HG03354 (cell line): ENCODE data around the gene TUBA3D.
"Not testable (repeated sequence)": the region's sequence is repeated elsewhere in the genome, so short reads cannot be mapped to it uniquely, and the experiment has no call there.

ENCODE experiments used
- ATAC-seq: cut with Tn5 transposase; IDR thresholded peaks from one replicate; pipeline ENCODE4 v1.9.1; 2021; ENCODE audit warnings: mild to moderate bottlenecking; ENCODE audit not compliant: unreplicated experiment, poor library complexity, severe bottlenecking

Gene TUBA3D

DNA sequence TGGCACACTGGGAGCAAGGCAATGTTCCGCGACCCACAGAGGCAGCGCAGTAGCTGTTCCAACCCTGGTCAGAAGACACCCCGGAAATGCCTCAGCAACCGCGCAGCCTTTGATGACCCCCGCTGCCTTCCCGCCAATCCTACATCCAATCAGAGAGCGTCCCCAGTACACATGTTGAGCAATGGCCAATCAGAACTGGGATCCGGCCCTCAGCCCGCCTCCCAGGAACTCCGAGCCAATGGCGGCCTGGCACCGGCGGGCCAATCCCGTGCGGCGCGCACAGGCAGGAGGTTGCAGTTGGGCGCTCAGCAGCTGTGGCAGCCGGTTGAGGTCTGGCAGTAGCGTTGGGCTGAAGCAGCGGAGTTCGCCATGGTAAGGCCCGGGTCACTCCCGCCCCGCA, at the start of gene TUBA3D:
Gene TUBA3D, plus strand, starts transcription at position 289 of the 400 bp plus-strand sequence. Its CDS starts 81 bp downstream, at position 370.
- no peak for ATAC-seq

DNA sequence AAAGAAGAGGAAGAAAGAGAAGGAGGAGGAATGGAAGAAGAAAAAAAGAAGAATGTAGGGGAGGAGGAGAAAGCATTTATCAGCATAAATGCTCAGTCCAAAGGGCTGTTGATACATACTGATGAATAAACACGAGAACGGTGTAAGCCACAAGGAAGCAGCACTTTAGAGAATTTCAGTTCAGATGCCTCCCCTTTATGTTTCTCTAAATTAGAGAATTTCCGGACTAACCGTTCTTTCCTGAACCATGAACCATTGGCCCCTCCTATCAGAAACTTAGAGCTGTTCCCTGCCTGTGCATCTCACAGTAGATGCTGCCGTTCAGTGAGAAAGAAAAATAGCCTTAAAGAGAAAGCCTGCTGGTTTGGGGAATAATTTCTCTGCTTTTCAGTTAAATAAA, 49.2 kb upstream of the TUBA3D start:
- ATAC-seq = no peak

DNA sequence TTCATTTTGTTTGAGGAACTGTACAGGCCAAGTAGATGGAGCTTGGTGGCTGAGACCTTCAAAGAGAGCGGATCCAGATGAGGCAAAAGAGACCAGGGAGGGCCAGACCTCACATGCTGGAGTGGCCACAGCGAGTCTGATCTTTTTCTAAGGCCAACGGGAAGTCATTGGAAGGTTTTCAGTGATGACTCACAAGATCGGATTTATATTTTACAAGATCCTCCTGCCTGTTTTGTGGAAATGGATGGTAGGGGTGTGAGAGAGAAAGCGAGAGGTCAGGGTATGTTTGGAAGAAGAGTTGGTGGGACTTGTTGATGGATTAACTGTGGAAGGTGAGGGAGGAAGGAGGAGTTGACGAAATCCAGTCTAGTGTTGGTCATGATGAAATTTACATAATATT, 44.6 kb upstream of the TUBA3D start:
- ATAC-seq = no peak

DNA sequence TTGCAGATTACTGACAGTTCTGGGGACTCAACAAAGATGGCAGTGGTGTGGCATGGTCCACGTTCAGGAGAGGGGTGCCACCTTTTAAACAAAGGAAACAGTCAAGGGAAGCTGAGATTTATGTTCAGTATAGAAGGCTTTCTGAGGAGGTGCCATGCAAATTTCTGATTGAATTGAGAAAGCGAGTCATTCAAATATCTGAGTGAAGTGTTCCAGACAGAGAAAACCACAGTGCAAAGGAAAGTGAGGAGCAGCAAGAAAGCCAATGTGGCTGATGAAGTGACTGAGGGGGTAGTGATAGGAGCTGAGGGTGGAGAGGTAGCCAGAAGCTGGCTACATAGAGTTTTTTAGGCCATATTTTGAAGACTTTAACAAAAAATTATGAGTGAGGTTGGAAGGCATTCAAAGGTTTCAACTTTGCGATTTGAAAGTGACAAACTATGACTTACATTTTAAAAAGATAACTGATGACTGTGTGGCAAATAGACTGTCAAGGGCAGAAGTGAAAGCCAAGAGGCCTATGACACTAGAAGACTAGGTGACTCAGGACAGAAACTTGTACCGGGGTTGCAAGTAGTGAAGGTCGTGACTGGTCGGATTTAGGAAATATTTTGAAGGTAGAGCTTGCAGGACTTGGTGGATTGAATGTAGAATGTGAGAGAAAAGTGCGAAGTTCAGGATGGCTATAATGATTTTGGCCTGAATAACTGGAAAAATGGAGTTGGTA, 35.0 kb upstream of the TUBA3D start:
- ATAC-seq = not testable (repeated sequence)

DNA sequence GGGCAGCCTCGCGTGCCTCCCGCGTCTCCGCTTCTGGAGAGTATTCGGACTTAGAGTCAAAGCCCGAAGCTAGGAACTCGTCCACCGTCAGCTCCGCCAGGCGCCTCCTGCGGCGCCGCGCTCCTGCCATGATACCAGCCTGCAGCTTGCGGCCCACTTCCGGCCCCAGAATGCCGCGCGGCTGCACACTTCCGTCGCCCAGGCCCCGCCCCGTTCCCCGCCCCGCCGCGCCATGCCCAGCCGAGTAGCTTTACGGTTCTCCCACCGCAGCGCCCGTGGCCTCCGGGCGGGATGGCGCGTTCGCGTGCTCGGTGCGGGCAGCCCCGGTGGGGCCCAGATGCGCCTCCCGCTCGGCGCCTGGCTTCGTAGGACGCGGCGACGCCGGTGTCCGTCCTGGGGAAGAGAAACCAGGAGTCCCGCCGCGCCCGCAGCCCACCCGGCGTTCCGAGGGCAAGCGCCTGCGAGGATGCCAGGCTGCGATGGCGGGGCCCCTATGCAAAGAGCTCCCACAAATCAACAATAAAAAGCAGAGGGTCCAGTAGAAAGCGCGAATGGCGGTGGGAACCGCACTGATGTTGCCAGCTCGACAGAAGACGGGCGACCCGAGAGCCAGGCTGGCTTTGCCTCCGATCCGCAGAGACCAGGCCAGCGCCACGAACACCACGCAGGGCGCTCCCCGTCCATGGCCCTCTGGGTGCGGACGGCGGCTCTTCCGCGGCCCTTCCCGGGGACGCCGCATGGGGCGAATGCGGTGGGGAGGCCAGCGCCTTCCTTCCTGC, 31.0 kb upstream of the TUBA3D start:
- not testable (repeated sequence) for ATAC-seq

GRCh38 chr2:131445515-131445797, 30.5 kb upstream of the TUBA3D start:
- not testable (repeated sequence) for ATAC-seq

- ATAC-seq = no peak
Measured at GRCh38 chr2:131445896-131446295, 30.0 kb upstream of the TUBA3D start.

- not testable (repeated sequence) for ATAC-seq
Measured at GRCh38 chr2:131447981-131448380, 27.9 kb upstream of the TUBA3D start.

DNA sequence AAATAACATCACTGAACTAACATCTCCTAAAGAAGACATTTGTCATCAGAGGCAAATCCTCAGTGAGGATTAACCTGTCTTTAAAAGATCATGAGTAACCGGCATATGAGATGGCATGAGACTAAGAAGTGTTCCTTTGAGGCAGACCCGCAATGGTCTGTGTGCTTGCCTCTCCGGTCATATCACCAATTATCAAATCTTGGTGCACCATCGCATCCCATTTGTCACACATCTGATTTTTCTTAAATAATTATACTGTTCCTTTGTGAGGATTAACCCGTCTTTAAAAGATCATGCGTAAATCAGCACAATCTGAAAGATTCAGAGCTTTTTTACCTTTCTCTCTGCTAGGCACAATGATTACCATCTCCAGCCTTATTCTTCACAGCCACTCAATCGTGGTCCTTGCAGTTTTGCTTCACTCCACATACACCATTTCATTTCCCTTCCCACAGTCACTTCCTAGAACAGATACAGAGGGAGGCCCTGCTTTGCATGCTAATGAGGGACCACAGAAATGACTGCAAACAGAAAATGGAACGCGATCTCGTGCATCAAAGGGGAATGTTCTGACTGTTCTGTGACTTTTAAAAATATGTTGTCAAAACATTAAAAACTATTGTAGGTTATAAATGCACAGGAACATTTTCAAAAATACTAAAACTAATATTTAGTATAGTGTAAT, 24.5 kb upstream of the TUBA3D start:
- not testable (repeated sequence) for ATAC-seq

- ATAC-seq = not testable (repeated sequence)
Measured at GRCh38 chr2:131454914-131455313, 21.0 kb upstream of the TUBA3D start.

DNA sequence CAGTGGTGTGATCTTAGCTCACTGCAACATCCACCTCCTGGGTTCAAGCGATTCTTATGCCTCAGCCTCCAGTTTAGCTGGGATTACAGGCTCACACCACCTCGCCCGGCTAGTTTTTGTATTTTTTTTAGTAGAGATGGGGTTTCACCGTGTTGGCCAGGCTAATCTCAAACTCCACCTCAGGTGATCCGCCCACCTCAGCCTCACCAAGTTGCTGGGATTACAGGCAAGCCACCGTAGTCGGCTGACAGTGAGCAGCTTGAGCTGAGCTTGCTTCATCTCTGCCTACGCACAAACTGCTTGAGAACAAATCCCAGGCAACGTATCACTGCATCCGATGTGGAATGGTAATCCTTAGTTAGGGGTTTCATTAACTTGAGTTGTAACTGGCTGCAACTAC, 8.2 kb upstream of the TUBA3D start:
- ATAC-seq = not testable (repeated sequence)

GRCh38 chr2:131470944-131471343, 5.0 kb upstream of the TUBA3D start:
- not testable (repeated sequence) for ATAC-seq

DNA sequence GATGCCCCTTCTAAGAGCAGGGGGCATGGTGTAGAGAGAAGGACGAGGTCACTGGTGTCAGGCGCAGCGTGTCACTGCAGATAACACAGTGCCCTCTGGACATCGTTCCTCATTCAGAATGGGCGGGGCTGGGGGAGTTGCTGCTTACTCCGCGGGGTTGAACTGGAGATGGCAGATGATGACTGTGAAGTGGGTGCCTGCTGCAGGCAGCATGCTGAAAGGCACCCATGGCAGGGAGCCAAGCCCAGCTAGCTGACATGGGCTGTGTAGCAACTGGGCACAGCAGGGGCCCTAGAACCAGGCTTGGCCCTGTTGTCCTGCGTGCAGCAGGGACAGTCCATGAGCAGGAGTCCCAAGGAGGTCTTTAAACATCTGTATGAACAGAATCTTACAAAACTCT, 4.3 kb upstream of the TUBA3D start:
- ATAC-seq = not testable (repeated sequence)

DNA sequence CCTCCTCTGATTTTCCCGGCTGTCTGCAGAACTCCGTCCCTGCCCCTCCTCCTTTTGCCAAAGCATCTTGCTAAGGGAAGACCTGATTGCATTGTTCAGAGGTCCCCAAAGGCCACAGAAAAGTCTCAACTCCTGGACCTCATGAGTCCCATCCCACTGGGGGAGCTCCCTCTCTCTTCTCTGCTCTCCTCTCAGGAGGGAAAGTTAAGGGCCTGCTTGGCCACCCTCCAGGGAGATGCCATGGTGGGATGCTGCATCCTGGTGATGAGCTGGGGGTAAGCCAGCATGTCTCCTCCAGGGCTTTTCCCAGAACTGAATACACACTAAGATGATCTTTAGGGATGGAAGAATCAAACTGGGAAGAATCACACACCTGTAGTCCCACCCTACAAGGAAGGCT, 2.7 kb upstream of the TUBA3D start:
- ATAC-seq = not testable (repeated sequence)

DNA sequence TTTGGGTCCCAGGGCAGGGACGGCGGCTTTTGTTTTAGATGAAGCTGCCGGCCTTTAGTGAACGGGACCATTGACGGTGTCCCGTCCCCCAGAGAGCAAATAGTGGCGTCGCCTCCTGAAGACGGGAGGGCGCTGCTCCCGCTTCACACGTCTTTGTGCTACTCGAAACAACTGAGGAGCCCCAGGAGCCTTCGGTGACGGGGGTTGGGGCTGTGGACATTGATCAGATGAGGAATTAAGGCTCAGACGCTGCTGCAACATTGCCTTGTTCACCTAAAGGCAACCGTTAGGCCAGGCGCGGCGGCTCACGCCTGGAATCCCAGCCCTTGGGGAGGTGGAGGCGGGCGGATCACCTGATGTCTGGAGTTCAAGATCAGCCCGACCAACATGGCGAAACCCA, 444 bp downstream of the TUBA3D start:
- not testable (repeated sequence) for ATAC-seq

- ATAC-seq = not testable (repeated sequence)
Measured at GRCh38 chr2:131477227-131477626, 1.3 kb downstream of the TUBA3D start.

- ATAC-seq = not testable (repeated sequence)
Measured at GRCh38 chr2:131478074-131478849, 2.3 kb downstream of the TUBA3D start.

GRCh38 chr2:131478850-131479461, 3.0 kb downstream of the TUBA3D start:
- ATAC-seq = not testable (repeated sequence)

- ATAC-seq = not testable (repeated sequence)
Measured at GRCh38 chr2:131480351-131480750, 4.4 kb downstream of the TUBA3D start.
